ENCODE results near the gene RAD51B. TPM values are rescaled to one million over a fixed set of nuclear protein-coding genes. Genes with fewer than 3 reads are reported as not detected.

The RAD51B gene
- total and polyA plus RNA-seq, 2 of the 13 experiments (the other 11 are each of a cell fraction or from before 2014, with no cell fraction given): 7.0 to 9.5 TPM

DNA sequence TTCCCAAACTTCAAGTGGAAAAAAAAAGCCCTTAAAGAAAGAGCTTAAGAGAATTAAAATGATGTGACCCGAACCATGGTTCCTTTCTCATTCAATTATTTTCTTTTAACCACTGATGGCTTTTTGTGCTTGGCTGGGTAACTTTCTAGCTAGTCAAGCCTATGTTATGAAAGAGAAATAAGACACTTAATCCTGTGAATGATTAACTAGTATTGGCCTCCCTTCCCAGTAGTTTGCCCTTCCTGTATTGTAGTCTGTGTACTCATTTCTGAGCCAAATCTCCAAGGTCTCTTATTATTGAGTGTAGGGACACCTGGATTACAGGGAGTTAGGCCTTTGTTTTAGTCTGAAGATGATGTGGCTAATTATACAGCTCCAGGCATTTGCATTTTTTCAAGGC, 353.0 kb downstream of the RAD51B start (continued):
- TF ChIP-seq PHF20 (CRISPR knock-in tag; IDR thresholded peaks at IDR 0.05) (no peak), ZNF589 (CRISPR knock-in tag; conservative IDR thresholded peaks at IDR 0.05) (no peak), SOX5 (CRISPR knock-in tag; IDR thresholded peaks at IDR 0.05; ENCODE audit: borderline replicate concordance) (peak; percentile 90), ZNF839 (CRISPR knock-in tag; IDR thresholded peaks at IDR 0.05; ENCODE audit: borderline replicate concordance) (no peak), JDP2 (CRISPR knock-in tag; IDR thresholded peaks at IDR 0.05; ENCODE audit: borderline replicate concordance) (no peak), GATAD2A (CRISPR knock-in tag; IDR thresholded peaks at IDR 0.05) (peak; percentile 64), ELF1 (CRISPR knock-in tag; IDR thresholded peaks at IDR 0.05) (peak; percentile 57; the same call in 1 of the 2 replicates), ZNF160 (CRISPR knock-in tag; IDR thresholded peaks at IDR 0.05) (no peak), BHLHE40 (IDR thresholded peaks at IDR 0.05; ENCODE audit: low read length) (no peak), NFKBIZ (CRISPR knock-in tag; IDR thresholded peaks at IDR 0.05) (no peak), POLR2A (IDR thresholded peaks at IDR 0.05; ENCODE audit: insufficient read depth in 1 of 2, low read depth in 2 of 2, low read length in 2 of 2) (no peak), ETV5 (CRISPR knock-in tag; IDR thresholded peaks at IDR 0.05; ENCODE audit: borderline replicate concordance) (peak; percentile 61; the same call in 1 of the 2 replicates)
- TF ChIP-seq, protein P1, sequence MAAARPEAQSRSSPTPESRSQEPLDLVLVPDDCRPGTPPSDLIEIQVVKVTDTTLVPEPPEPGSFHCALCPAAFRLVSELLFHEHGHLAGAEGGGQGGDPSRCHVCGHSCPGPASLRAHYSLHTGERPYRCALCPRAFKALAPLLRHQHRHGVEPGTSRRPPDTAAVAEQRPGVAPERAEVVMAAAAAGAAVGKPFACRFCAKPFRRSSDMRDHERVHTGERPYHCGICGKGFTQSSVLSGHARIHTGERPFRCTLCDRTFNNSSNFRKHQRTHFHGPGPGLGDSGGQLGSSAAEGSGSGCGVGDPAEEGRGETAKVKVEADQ (CRISPR knock-in tag; IDR thresholded peaks at IDR 0.05; ENCODE audit: borderline replicate concordance): no peak
- TF ChIP-seq, protein P2, sequence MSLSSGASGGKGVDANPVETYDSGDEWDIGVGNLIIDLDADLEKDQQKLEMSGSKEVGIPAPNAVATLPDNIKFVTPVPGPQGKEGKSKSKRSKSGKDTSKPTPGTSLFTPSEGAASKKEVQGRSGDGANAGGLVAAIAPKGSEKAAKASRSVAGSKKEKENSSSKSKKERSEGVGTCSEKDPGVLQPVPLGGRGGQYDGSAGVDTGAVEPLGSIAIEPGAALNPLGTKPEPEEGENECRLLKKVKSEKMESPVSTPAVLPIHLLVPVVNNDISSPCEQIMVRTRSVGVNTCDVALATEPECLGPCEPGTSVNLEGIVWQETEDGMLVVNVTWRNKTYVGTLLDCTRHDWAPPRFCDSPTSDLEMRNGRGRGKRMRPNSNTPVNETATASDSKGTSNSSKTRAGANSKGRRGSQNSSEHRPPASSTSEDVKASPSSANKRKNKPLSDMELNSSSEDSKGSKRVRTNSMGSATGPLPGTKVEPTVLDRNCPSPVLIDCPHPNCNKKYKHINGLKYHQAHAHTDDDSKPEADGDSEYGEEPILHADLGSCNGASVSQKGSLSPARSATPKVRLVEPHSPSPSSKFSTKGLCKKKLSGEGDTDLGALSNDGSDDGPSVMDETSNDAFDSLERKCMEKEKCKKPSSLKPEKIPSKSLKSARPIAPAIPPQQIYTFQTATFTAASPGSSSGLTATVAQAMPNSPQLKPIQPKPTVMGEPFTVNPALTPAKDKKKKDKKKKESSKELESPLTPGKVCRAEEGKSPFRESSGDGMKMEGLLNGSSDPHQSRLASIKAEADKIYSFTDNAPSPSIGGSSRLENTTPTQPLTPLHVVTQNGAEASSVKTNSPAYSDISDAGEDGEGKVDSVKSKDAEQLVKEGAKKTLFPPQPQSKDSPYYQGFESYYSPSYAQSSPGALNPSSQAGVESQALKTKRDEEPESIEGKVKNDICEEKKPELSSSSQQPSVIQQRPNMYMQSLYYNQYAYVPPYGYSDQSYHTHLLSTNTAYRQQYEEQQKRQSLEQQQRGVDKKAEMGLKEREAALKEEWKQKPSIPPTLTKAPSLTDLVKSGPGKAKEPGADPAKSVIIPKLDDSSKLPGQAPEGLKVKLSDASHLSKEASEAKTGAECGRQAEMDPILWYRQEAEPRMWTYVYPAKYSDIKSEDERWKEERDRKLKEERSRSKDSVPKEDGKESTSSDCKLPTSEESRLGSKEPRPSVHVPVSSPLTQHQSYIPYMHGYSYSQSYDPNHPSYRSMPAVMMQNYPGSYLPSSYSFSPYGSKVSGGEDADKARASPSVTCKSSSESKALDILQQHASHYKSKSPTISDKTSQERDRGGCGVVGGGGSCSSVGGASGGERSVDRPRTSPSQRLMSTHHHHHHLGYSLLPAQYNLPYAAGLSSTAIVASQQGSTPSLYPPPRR (CRISPR knock-in tag; IDR thresholded peaks at IDR 0.05; ENCODE audit: borderline replicate concordance): peak; percentile 49; the same call in 1 of the 2 replicates
- TF ChIP-seq, protein P3, sequence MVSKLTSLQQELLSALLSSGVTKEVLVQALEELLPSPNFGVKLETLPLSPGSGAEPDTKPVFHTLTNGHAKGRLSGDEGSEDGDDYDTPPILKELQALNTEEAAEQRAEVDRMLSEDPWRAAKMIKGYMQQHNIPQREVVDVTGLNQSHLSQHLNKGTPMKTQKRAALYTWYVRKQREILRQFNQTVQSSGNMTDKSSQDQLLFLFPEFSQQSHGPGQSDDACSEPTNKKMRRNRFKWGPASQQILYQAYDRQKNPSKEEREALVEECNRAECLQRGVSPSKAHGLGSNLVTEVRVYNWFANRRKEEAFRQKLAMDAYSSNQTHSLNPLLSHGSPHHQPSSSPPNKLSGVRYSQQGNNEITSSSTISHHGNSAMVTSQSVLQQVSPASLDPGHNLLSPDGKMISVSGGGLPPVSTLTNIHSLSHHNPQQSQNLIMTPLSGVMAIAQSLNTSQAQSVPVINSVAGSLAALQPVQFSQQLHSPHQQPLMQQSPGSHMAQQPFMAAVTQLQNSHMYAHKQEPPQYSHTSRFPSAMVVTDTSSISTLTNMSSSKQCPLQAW (CRISPR knock-in tag; IDR thresholded peaks at IDR 0.05): peak; percentile 65; the same call in 1 of the 2 replicates
- TF ChIP-seq, protein P4, sequence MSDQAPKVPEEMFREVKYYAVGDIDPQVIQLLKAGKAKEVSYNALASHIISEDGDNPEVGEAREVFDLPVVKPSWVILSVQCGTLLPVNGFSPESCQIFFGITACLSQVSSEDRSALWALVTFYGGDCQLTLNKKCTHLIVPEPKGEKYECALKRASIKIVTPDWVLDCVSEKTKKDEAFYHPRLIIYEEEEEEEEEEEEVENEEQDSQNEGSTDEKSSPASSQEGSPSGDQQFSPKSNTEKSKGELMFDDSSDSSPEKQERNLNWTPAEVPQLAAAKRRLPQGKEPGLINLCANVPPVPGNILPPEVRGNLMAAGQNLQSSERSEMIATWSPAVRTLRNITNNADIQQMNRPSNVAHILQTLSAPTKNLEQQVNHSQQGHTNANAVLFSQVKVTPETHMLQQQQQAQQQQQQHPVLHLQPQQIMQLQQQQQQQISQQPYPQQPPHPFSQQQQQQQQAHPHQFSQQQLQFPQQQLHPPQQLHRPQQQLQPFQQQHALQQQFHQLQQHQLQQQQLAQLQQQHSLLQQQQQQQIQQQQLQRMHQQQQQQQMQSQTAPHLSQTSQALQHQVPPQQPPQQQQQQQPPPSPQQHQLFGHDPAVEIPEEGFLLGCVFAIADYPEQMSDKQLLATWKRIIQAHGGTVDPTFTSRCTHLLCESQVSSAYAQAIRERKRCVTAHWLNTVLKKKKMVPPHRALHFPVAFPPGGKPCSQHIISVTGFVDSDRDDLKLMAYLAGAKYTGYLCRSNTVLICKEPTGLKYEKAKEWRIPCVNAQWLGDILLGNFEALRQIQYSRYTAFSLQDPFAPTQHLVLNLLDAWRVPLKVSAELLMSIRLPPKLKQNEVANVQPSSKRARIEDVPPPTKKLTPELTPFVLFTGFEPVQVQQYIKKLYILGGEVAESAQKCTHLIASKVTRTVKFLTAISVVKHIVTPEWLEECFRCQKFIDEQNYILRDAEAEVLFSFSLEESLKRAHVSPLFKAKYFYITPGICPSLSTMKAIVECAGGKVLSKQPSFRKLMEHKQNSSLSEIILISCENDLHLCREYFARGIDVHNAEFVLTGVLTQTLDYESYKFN (CRISPR knock-in tag; conservative IDR thresholded peaks at IDR 0.05): peak; percentile 84
- TF ChIP-seq, protein P5, sequence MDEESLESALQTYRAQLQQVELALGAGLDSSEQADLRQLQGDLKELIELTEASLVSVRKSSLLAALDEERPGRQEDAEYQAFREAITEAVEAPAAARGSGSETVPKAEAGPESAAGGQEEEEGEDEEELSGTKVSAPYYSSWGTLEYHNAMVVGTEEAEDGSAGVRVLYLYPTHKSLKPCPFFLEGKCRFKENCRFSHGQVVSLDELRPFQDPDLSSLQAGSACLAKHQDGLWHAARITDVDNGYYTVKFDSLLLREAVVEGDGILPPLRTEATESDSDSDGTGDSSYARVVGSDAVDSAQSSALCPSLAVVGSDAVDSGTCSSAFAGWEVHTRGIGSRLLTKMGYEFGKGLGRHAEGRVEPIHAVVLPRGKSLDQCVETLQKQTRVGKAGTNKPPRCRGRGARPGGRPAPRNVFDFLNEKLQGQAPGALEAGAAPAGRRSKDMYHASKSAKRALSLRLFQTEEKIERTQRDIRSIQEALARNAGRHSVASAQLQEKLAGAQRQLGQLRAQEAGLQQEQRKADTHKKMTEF (CRISPR knock-in tag; IDR thresholded peaks at IDR 0.05): peak; percentile 38; the same call in 1 of the 2 replicates

Measured in HepG2 (cell line).